Breast epithelium (tissue), 3 donors: ENCODE measurements around the gene ABHD16A.

ENCODE experiments used
- CTCF ChIP-seq, 3 donors: fragments of 450-650 bp; IDR thresholded peaks; one replicate each; pipeline ENCODE4 v1.5.1; 2016 to 2017; ENCODE audit warnings: antibody characterized with exemption in 3 of 3, mild to moderate bottlenecking in 3 of 3, moderate library complexity in 3 of 3
- POLR2A ChIP-seq: fragments of 450-650 bp; IDR thresholded peaks from one replicate; pipeline ENCODE4 v1.6.1; 2016; ENCODE audit warnings: antibody characterized with exemption, mild to moderate bottlenecking, moderate library complexity
- POLR2AphosphoS5 ChIP-seq, 3 donors: sonication (generic); formaldehyde crosslinking; IDR thresholded peaks; one replicate each; pipeline ENCODE4 v1.6.1; 2017; ENCODE audit warnings: antibody characterized with exemption in 3 of 3

- TF ChIP-seq CTCF (IDR thresholded peaks at IDR 0.05) (no peak), POLR2A (no peak), POLR2AphosphoS5 (IDR thresholded peaks at IDR 0.05) (no peak)
Observed at GRCh38 chr6:31640612-31641011, 62.5 kb downstream of the ABHD16A start.
